HG03354 (cell line): Measurements from ENCODE around the gene GYPA.
"Not testable (repeated sequence)": the region's sequence is repeated elsewhere in the genome, so short reads cannot be mapped to it uniquely, and the experiment has no call there.

ENCODE experiments used
- ATAC-seq: cut with Tn5 transposase; IDR thresholded peaks from one replicate; pipeline ENCODE4 v1.9.1; 2021; ENCODE audit warnings: mild to moderate bottlenecking; ENCODE audit not compliant: unreplicated experiment, poor library complexity, severe bottlenecking

The GYPA gene

GRCh38 chr4:144130167-144130566, 10.4 kb downstream of the GYPA start:
- not testable (repeated sequence) for ATAC-seq

- ATAC-seq: not testable (repeated sequence)
These were observed 11.1 kb downstream of the GYPA start for GRCh38 chr4:144129336-144129875.

GRCh38 chr4:144128709-144129320, 11.7 kb downstream of the GYPA start:
- ATAC-seq: not testable (repeated sequence)

GRCh38 chr4:144125109-144125508, 15.4 kb downstream of the GYPA start:
- not testable (repeated sequence) for ATAC-seq

- ATAC-seq: not testable (repeated sequence)
These were observed 16.4 kb downstream of the GYPA start for GRCh38 chr4:144123982-144124635.

GRCh38 chr4:144123269-144123668, 17.2 kb downstream of the GYPA start:
- not testable (repeated sequence) for ATAC-seq

GRCh38 chr4:144119752-144120151, 20.8 kb downstream of the GYPA start:
- not testable (repeated sequence) for ATAC-seq

- no peak for ATAC-seq
These were observed 25.0 kb downstream of the GYPA start for GRCh38 chr4:144115519-144115918.

GRCh38 chr4:144113546-144113945, 27.0 kb downstream of the GYPA start:
- no peak for ATAC-seq

- ATAC-seq: no peak
These were observed 35.9 kb downstream of the GYPA start for GRCh38 chr4:144104509-144105130.

GRCh38 chr4:144097776-144098175, 42.7 kb downstream of the GYPA start:
- ATAC-seq: not testable (repeated sequence)

GRCh38 chr4:144093995-144094394, 46.5 kb downstream of the GYPA start:
- ATAC-seq: not testable (repeated sequence)

GRCh38 chr4:144091181-144091580, 49.3 kb downstream of the GYPA start:
- ATAC-seq: not testable (repeated sequence)

- ATAC-seq: no peak
These were observed 49.8 kb downstream of the GYPA start for GRCh38 chr4:144090744-144091143.

GRCh38 chr4:144082053-144082452, 58.5 kb downstream of the GYPA start:
- not testable (repeated sequence) for ATAC-seq

- not testable (repeated sequence) for ATAC-seq
These were observed 60.4 kb downstream of the GYPA start for GRCh38 chr4:144080135-144080534.

- ATAC-seq: not testable (repeated sequence)
These were observed 61.8 kb downstream of the GYPA start for GRCh38 chr4:144078746-144079145.

- ATAC-seq: not testable (repeated sequence)
These were observed 79.0 kb downstream of the GYPA start for GRCh38 chr4:144061556-144061955.

GRCh38 chr4:144060234-144060859, 80.2 kb downstream of the GYPA start:
- not testable (repeated sequence) for ATAC-seq
